Dermis blood vessel endothelial cell (primary cell): Measurements from ENCODE around the gene THADA. TPM values are rescaled to one million over a fixed set of nuclear protein-coding genes. Genes with fewer than 3 reads are reported as not detected.
A peak's percentile ranks its signal among the peaks of the same experiment; 100 is the strongest.

Source experiments
- DNase-seq: peaks from one replicate; pipeline ENCODE4 v3.0.0; 2010
- total RNA-seq: library from RNA; depleted of rRNA; stranded (reverse); fragments of >200 nt; gene quantifications from 2 replicates; pipeline ENCODE4 v1.2.3, GENCODE V29; 2014

THADA gene
- total RNA-seq, 1 donor from 2014 or later: 26.9 TPM

GRCh38 chr2:43268066-43268953 lies 327.5 kb downstream of the THADA start:
- no peak for DNase-seq

GRCh38 chr2:43267381-43267780 lies 328.5 kb downstream of the THADA start:
- no peak for DNase-seq

- DNase-seq: no peak
These were observed 329.1 kb downstream of the THADA start for GRCh38 chr2:43266711-43267111.

GRCh38 chr2:43265421-43265820 lies 330.4 kb downstream of the THADA start:
- no peak for DNase-seq

- DNase-seq: no peak
These were observed 330.8 kb downstream of the THADA start for GRCh38 chr2:43265001-43265400.

- no peak for DNase-seq
These were observed 332.9 kb downstream of the THADA start for GRCh38 chr2:43262951-43263350.

- DNase-seq: no peak
These were observed 333.6 kb downstream of the THADA start for GRCh38 chr2:43262239-43262638.

- no peak for DNase-seq
These were observed 336.3 kb downstream of the THADA start for GRCh38 chr2:43259512-43259911.

GRCh38 chr2:43258547-43259156 lies 337.2 kb downstream of the THADA start:
- no peak for DNase-seq

- peak; percentile 26 for DNase-seq
These were observed 340.4 kb downstream of the THADA start for GRCh38 chr2:43255296-43255910.

GRCh38 chr2:43254331-43254730 lies 341.5 kb downstream of the THADA start:
- DNase-seq: no peak

- DNase-seq: peak; percentile 27
These were observed 344.6 kb downstream of the THADA start for GRCh38 chr2:43251171-43251731.

- DNase-seq: no peak
These were observed 345.8 kb downstream of the THADA start for GRCh38 chr2:43250015-43250414.

GRCh38 chr2:43248621-43249020 lies 347.2 kb downstream of the THADA start:
- DNase-seq: no peak

GRCh38 chr2:43246641-43247040 lies 349.2 kb downstream of the THADA start:
- no peak for DNase-seq

- no peak for DNase-seq
These were observed 354.3 kb downstream of the THADA start for GRCh38 chr2:43241558-43241957.

GRCh38 chr2:43240766-43241150 lies 355.1 kb downstream of the THADA start:
- DNase-seq: no peak

GRCh38 chr2:43239981-43240765 lies 355.7 kb downstream of the THADA start:
- DNase-seq: no peak

- no peak for DNase-seq
These were observed 357.0 kb downstream of the THADA start for GRCh38 chr2:43238813-43239212.

GRCh38 chr2:43238176-43238575 lies 357.7 kb downstream of the THADA start:
- DNase-seq: no peak

GRCh38 chr2:43233218-43234212 lies 362.3 kb downstream of the THADA start:
- DNase-seq: no peak
